Measurements from ENCODE around the gene KMT2B. TPM values are rescaled to one million over a fixed set of nuclear protein-coding genes. Genes with fewer than 3 reads are reported as not detected.

KMT2B gene
- total RNA-seq, 1 experiment from 2014 or later, result 10.8 TPM

DNA sequence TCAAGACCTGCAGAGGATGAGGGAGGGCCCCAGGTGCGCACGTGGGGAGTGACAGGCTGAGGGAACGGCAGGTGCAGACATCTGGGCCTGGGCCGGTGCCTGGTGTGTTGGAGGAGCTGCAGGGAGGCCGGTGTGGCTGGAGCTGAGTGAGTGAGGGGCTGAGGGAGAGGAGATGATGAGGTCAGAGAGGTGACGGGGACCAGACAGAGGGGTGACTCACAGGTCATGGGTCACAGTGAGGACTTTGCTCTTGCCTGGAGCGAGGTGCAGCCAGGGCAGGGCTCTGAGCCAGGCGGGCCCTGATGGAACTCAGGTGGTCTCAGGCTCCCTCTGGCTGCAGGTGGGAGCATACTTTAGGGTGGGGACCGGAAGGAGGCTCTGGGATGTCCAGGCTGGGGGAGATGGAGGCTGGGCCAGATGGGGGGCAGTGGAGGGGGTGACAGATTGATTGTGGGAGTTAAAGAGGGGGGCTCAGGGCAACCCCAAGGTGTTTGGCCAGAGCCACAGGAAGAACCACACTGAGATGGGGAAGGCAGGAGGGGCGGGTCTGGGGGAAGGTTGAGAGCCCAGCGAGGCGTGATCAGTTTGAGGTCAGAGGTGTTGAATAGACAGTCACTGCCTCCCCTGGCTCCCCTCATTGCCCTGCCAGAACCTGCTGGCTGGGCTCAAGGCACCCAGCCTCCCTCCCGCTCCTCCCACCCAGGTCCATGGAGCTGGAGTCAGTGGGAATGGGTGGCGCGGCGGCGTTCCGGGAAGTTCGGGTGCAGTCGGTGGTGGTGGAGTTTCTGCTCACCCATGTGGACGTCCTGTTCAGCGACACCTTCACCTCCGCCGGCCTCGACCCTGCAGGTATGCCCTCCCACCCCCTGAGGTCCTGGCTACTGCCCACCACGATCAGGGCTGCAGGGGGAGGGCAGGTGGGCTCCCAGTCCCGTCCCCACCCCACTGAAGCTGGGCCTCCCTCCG, 65.9 kb downstream of the KMT2B start:
- H2AFZ ChIP-seq (ENCODE audit: low read length), result no peak overlapping the region
- no peaks in the 10 kb centered on the region for H4K20me1 ChIP-seq (ENCODE audit: low read length)
- TF ChIP-seq EZH2phosphoT487 (IDR thresholded peaks at IDR 0.05; ENCODE audit: borderline replicate concordance, low read length) (no peak), EZH2 (IDR thresholded peaks at IDR 0.05; ENCODE audit: low read length, unreplicated experiment) (no peak), CTCF (conservative IDR thresholded peaks at IDR 0.05; ENCODE audit: low read depth, low read length) (no peak)
- no TSS peak for BruUV-seq (replicated peaks)
- H3F3A ChIP-seq (ENCODE audit: low read length, unreplicated experiment), result no peaks in the 10 kb centered on the region
- H3K36me3 ChIP-seq (ENCODE audit: low read depth, low read length), result no peaks in the 10 kb centered on the region
- no peak overlapping the region for H3K9ac ChIP-seq (ENCODE audit: low read length)
- DNase-seq (no peak), ATAC-seq (no peak)
- POLR2A ChIA-PET (ENCODE audit: unreplicated experiment), result no interaction called here
- no peaks in the 10 kb centered on the region for H3K27me3 ChIP-seq (ENCODE audit: low read length)
- no peak overlapping the region for H3K4me3 ChIP-seq (ENCODE audit: low read length)
- H3K9me3 ChIP-seq (ENCODE audit: low read length), result no peaks in the 10 kb centered on the region
- H3K4me2 ChIP-seq (ENCODE audit: low read length), result no peak overlapping the region
- no peaks in the 10 kb centered on the region for H3K79me2 ChIP-seq (ENCODE audit: low read length)
- no peaks in the 10 kb centered on the region for H3K4me1 ChIP-seq (ENCODE audit: insufficient read depth, low read length)
- no peaks in the 10 kb centered on the region for H3K9me2 ChIP-seq (replicated peaks; ENCODE audit: low read length)
- no peak overlapping the region for H3K27ac ChIP-seq (ENCODE audit: low read length)
- CTCF ChIA-PET, result no interaction called here
- intact Hi-C loops (cut with micrococcal nuclease), result no loop called here

DNA sequence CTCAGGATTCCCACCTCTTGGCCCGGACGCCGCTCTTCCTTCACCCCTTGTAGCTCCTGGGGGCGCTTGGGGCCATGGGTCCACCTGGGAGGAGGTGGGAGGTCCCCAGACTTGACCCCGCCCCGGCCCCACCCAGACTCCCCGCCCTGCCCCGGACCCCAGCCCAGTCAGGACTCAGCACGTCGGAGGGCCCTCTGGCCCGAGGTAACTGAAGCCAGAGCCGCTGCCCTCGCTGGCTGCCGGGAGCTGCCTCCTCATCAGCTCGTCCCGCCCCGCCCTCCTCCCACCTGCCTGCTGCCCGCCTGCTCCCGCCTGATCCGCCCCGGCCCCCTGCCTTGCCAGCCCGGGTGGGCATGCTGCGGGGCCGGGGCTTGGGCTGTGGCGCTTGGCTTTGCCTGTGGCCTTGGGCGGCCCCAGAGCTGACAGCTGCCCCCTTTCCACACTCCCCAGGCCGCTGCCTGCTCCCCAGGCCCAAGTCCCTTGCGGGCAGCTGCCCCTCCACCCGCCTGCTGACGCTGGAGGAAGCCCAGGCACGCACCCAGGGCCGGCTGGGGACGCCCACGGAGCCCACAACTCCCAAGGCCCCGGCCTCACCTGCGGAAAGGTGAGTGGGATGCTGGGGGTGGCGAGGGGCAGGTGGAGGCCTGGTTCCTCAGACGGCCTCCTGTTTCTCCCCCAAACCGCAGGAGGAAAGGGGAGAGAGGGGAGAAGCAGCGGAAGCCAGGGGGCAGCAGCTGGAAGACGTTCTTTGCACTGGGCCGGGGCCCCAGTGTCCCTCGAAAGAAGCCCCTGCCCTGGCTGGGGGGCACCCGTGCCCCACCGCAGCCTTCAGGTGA, 66.9 kb downstream of the KMT2B start:
- ATAC-seq, result no peak
- POLR2A ChIA-PET (ENCODE audit: unreplicated experiment), result no interaction called here
- no peaks in the 10 kb centered on the region for H3K9me2 ChIP-seq (replicated peaks; ENCODE audit: low read length)
- BruUV-seq (replicated peaks), result no TSS peak
- no peaks in the 10 kb centered on the region for H3K9me3 ChIP-seq (ENCODE audit: low read length)
- H3K27me3 ChIP-seq (ENCODE audit: low read length), result no peaks in the 10 kb centered on the region
- no peak for DNase-seq
- H4K20me1 ChIP-seq (ENCODE audit: low read length), result no peaks in the 10 kb centered on the region
- TF ChIP-seq EZH2 (IDR thresholded peaks at IDR 0.05; ENCODE audit: low read length, unreplicated experiment) (no peak), EZH2phosphoT487 (IDR thresholded peaks at IDR 0.05; ENCODE audit: borderline replicate concordance, low read length) (no peak), CTCF (conservative IDR thresholded peaks at IDR 0.05; ENCODE audit: low read depth, low read length) (no peak)
- H3K36me3 ChIP-seq (ENCODE audit: low read depth, low read length), result no peaks in the 10 kb centered on the region
- CTCF ChIA-PET, result no interaction called here
- no peak overlapping the region for H3K4me3 ChIP-seq (ENCODE audit: low read length)
- no peaks in the 10 kb centered on the region for H3F3A ChIP-seq (ENCODE audit: low read length, unreplicated experiment)
- no peak overlapping the region for H3K9ac ChIP-seq (ENCODE audit: low read length)
- intact Hi-C loops (cut with micrococcal nuclease), result no loop called here
- no peak overlapping the region for H3K4me2 ChIP-seq (ENCODE audit: low read length)
- no peaks in the 10 kb centered on the region for H3K4me1 ChIP-seq (ENCODE audit: insufficient read depth, low read length)
- H3K27ac ChIP-seq (ENCODE audit: low read length), result no peak overlapping the region
- H3K79me2 ChIP-seq (ENCODE audit: low read length), result no peaks in the 10 kb centered on the region
- no peak overlapping the region for H2AFZ ChIP-seq (ENCODE audit: low read length)

All from PC-3 (cell line).